ENCODE results near the gene DYNC1I1.

- TF ChIP-seq EZH2 (IDR thresholded peaks at IDR 0.05; ENCODE audit: insufficient read depth, poor library complexity, severe bottlenecking): no peak
- no peak for TF ChIP-seq EZH2phosphoT487 (IDR thresholded peaks at IDR 0.05; ENCODE audit: insufficient read depth, low read depth)
Observed at GRCh38 chr7:95793658-95794057, 21.3 kb downstream of the DYNC1I1 start.
